HG02763 (cell line): ENCODE data around the gene ARID1A.
"Not testable (repeated sequence)": the region's sequence is repeated elsewhere in the genome, so short reads cannot be mapped to it uniquely, and the experiment has no call there.

Experiments used
- ATAC-seq: cut with Tn5 transposase; IDR thresholded peaks from one replicate; pipeline ENCODE4 v1.9.1; 2021; ENCODE audit warnings: mild to moderate bottlenecking, moderate library complexity; ENCODE audit not compliant: unreplicated experiment

Gene ARID1A

DNA sequence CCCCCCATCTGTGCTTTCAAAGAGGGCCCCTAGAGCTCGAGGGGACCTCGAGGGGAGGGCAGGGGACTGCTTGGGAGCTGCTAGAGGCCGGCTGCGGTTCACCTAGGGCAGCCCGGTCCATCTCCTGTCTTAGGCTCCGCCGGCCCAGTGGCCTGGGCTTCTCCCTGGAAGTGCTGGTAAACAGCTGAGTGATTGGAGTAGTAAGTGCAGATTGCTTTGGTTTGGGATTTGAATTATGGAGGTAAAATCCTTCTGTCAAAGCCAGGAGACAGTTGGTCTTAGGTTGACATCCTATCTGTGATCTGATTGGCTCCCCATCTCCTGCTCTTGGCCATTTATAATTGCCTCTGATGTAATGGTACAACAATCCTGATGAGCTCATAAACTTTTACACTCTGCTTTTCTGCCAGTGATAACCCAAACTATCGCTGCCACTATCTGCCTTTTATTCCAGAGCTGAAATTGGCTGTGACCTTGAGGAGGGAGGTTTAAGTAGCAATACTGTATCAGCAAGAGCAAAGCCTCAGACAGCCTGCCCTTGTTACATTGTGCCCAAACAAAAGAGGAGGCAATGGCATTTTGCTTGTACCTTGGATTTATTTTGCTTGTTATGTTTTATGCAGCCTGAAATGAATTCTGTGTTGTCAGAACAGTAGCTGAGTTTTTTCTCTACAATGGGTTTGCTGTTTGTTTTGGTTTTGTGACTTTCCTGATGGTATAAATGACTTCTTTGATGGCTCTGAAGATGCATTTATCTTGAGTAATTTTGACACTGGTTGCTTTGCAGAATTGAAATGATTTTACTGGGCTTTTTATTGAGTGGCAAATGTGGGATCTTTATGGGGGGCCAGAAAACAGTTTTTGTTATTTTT is 2.4 kb downstream of the ARID1A start:
- ATAC-seq, result no peak

DNA sequence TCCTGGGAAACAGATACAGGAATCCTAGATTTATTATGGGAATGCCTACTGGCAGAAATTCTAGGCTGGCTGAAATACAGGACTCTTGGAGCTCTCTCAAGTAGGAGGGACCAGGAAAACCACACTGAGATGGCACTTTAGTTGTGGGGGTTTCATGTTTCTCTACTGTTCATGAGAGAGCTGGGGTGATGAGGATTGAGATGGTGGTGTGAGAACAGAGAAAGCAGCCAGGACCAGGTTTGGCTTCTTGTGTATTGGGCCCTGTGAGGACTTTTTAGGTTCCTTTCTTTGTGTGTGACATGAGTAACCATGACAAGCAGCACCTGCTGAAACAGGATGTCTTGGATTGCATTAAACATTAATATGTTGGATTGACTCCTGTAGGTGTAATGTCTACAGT is 4.9 kb downstream of the ARID1A start:
- ATAC-seq, result no peak

DNA sequence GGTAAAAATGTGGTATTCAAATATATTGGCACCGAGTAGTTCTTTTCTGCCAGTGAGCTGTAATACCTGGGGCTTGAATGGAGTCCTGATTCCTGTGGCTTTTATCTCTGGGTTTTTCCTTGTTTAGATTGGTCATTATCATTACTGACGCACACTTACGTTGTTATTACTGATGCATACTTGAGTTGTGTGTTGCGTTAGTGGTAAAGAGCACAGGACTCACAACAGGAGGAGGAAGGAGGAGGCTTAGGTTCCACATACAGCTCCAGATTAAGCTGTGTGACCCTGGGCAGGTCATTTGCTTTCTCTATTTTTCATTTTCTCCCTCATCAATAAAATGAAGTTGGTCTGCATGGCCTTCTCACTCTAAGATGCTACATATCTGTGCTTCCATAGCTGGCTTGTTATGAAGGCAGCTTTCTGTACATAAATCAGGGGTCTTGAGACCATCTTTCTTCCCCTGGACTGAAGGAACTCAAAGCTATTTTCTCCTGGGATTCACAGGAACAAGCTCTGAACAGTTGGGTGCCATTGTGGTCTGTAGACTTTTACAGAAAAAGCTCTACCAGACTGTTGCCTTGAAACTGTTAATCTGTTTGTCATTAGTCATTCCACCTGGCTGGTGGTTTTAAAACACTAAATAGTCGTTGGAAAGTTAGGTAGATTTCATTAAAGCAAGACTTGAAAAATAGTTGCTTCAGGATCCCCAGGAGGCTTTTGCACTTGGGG is 5.6 kb downstream of the ARID1A start:
- ATAC-seq, result no peak

DNA sequence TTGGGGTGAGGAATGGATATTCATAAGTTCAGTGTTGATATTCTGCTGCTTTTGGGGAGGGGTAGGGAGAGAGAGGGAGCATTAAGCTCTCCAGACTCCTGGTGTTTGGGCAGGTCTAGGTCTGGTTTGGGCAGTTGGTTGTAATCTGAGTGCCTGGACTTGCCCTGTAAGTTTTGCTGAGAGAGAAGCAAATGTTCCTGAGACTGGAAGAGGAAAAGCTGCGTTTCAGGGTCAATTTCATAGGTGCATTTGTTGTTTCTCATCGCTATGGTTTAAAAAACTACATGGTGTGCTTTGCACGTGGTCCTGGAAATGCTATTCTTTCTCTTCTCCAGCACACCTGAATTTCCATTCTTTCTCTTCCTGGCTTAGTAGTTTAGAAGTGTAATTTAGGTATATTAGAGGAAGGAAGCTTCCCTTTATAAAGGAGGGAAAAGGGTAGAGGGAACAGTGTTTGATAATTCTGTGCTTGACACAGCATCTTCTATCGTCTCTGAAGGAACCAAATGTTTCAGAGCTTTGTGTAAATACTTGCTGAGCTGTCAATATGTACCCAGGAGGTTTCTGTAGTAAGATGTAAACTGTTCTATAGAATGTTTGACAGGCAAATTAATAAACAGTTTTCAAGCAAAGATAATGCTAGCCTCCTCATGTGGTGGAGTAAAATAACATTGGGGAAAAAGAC is 6.3 kb downstream of the ARID1A start:
- ATAC-seq, result no peak

DNA sequence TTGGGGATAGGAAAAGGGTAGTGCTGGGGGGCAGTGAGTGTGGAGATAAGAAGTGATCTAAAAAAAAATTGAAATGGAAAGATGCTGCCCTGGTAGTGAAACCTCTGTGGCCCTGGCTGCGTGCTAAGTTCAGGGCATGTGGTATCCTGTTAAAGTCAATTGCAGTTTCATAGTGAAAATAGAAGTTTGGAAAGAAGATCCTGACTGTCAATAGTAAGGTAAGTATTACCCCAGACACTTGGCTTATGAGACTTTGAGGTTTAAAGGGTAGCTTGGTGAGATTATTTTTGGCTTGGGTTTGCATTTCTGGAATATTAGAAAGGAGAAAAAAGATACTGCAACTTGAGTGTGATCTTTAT is 6.8 kb downstream of the ARID1A start:
- no peak for ATAC-seq

DNA sequence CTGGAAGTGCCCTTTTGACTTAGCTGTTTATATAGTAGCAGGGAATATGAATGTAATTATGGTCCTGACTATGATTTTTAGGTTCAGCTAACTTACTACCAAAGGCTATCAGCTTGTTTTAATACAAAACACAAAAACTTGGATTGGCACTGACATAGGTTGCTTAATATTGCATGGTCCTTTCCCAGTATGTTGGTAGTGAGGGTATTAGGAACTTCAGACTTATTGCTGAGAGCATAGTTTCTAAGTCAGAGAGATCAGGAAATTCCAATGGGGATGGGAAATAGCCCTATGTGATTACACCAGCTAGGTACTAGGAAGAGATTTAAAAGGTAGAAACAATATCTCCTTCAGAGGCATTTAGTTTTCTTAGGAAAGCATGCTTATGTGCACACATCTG is 7.7 kb downstream of the ARID1A start:
- ATAC-seq, result no peak

DNA sequence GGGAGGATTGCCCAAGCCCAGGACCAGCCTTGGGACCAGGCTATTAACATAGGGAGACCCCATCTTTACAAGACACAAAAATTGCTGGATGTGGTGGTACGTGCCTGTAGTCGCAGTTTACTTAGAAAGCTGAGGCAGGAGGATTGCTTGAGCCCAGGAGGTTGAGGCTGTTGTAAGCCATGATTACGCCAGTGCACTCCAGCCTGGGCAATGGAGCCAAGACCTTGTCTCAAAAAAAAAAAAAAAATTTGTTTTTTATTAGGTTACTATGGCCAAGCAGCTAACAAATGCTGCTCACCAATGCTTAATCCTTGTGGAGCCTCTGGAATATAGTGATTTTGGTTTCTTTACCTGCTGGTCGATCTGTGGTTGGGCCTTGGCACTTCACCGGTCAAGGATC is 8.8 kb downstream of the ARID1A start:
- ATAC-seq, result no peak

DNA sequence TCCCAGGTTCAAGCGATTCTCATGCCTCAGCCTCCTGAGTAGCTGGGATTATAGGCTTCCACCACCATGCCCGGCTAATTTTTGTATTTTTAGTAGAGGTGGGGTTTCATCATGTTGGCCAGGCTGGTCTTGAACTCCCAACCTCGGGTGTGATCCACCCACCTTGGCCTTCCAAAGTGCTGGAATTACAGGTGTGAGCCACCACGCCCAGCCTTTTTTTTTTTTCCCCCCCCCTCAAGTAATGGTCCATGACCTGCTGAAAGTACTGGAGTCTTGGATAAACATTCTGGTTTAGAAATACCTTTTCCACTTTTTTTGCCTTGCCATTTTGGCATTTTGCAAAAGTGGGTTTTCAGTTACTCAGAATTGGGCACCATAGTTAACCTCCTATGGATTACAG is 9.4 kb downstream of the ARID1A start:
- ATAC-seq, result not testable (repeated sequence)

DNA sequence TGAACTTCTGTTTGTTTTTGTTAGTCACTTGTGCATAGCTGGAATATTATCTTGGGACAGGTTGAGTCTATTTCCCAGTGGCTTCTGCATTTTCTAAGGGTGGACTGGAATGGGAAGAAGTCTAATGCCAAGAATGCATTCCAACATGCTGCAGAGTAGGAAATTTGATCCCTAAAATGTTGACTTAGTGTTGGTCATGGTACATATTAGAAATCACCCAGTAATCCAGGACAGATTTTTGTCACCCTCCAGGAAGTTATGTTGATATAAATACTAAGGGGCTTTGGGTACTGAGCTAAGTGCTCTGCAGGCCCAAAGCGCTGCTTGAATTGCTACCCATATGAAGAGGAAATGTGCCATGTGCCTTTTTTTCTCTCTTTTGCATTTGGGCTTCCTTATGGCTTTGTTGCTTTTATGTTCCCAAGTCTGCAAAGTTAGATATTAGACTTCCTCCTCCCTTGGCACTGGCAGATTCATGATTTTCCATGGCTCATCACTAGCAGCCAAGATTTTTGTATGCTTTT is 10.0 kb downstream of the ARID1A start:
- no peak for ATAC-seq

DNA sequence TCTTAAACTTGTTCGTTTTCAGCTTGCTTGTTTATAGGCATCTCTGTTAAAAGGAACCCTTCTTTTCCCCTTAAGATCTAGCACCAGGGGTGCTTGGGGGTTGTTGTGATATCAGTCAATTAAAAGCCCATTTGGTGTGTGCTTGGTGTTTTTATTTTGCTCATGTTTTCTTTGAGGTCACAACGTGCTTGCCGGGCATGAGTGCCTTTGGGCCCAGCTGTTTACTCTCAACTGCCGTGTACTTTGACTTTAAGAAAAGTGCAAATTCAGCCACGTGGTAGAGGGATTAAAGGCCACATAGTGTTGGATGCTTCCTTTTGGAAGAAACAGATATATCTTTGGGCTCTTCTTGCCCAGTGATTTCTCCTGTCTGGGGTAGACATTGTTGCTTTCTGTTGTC is 10.5 kb downstream of the ARID1A start:
- ATAC-seq, result no peak

DNA sequence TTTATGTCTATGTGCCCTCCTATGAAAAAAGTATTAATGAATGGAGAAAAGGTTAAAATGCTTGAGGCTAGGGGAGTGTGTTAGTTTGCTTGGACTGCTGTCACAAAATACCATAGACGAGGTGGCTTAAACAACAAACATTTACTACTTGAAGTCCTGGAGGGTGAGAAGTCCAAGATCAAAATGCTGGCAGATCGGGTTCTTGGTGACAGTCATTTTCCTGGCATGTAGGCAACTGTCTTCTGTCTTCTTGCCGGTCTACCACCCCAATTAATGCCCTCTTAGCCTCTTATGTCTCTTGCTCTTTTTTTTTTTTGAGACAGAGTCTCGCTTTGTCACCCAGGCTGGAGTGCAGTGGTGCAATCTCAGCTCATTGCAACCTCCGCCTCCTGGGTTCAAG is 15.0 kb downstream of the ARID1A start:
- ATAC-seq, result no peak

DNA sequence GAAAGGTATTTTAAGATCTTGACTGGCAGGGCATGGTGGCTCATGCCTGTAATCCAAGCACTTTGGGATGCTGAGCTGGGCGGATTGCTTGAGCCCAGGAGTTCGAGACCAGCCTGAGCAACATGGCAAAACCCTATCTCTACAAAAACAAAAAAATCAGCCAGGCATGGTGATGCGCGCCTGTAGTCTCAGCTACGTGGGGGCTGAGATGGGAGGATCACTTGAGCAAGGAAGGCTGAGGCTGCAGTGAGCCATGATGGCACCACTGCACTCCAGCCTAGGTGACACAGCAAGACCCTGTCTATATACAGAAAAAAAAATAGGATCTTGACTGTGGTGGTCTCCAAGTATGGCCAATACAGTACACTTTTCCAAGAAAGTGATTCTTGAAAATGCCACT is 16.0 kb downstream of the ARID1A start:
- ATAC-seq, result no peak

DNA sequence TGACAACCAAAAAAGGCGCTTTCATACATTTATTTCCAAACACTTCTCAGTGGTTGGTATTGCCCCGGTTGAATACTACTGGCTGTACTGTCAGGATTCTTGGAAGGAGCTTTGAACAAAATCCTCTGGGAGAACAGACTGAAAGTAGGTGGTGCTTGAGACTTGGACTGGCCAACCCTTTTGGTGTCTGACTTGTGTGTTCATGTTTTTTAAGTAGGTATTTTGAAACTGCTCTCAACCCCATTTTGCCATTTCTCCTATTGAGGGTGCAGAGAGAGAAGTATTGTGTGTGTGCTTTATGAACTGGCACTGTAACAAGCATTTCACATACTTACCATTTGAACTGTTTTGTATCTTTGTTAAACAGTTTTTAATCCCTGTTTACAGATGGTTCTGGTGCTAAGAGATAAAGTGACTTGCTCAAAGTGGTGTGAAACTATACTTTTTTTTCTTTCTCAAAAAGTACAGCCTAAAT is 21.2 kb downstream of the ARID1A start:
- no peak for ATAC-seq

DNA sequence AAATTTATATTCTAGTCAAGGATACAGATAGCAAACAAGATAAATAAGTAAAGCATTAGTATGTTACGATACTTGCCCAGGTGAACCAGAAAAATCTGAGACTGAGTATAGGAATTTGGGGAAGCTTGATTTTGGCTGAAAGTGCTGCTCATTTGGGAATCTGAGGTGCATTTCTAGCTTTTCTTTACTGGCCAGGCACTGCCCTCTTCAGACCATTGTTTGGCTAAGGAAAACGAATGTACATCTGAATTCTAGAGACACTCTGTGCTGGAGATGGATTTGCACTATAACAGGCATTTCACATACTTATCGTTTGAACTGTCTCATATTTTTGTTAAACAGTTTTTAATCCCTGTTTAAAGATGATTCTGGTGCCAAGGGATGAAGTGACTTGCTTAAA is 23.4 kb downstream of the ARID1A start:
- ATAC-seq, result no peak

DNA sequence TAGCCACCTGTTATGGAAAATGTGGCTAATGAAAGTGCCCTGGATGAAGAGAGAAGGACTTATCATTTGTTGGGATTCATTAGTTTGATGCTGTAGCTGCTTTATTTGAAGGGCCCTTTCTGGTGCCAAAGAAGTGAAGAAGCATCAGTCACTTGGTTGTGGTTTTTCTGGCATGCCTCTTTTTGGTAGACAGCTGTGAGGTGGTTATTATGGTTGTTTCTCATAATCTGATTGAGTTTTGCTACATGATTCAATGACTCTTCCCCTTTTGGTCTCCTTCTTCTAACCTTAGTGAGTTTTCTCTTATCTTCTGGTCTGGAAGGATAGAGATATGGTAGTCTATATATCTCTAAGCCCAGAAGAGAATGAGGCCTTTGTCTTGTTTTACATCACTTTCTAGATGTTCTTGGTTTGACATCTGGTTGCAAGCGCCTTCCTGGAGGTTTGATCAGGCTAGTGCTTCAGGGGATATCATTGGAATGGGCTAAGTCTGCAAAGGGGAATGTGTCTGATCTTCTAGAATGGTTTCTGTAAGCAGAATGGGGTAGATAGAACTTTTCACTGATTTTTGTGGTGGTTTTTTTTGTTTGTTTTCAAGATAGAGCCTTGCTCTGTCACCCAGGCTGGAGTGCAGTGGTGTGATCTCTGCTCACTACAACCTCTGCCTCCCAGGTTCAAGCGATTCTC is 26.0 kb downstream of the ARID1A start:
- no peak for ATAC-seq

DNA sequence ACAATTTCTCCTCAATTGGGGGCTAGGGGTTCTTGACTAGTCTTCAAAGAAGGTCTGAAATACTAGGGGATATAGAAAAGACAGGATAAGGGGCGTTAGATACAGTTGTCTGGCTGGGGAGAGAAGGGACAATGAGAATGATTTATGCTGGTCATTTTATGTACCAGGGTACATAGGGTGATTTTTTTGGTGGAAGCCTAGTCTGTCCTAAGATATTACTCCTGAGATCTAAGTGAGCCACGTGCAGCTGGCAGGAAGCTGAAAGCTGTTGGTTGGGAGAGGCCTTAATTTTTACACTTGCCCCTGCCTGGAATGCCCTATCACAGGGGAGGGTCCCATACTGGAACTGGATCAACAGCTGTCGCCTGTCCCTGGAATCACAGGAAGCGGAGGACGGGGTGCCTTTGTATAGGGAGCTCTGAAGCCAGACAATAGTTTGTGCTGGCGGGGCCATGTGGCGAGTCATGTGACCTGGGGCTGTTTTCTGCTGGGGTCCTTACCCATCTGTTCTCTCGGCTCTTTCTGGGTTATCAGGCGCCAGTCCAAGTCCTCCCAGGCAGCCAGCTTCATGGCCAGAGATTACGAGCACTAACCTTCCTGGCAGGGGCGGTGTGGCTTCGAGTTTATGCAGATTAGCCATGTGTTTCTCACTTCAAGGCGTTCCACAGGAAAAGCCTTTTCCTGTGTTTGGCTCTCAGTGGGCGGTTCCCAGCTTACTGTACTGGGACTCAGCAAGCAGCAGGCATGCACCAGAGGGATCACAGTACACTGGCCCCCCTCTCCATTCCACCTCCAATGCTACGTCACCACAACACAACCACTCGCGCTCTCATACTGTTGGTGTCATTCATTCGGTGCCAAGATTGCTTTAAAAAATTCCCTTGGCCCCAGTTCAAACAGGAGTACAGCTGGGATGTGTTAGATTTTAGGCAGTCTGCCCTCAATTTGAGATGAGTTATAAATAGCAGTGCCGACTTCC is 27.5 kb downstream of the ARID1A start:
- no peak for ATAC-seq

DNA sequence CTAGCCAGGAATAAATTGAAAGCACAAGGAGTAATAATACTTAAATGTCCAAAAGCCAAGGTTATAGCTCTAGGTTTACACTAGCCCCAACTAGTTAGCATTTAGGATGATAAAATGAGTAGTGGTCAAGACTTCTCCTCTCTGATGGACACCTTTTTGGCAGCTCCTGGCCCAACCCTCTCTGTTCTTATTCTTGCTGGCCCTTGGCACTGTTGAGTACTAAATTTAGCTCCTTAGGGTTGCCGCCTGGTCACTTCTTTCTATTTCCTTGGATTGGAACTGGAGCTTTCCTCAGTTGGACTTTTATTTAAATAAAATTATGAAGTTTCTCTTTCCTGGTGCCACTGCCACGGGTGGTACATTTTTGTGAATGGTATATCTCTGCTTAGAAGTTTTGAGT is 28.3 kb downstream of the ARID1A start:
- ATAC-seq, result no peak

DNA sequence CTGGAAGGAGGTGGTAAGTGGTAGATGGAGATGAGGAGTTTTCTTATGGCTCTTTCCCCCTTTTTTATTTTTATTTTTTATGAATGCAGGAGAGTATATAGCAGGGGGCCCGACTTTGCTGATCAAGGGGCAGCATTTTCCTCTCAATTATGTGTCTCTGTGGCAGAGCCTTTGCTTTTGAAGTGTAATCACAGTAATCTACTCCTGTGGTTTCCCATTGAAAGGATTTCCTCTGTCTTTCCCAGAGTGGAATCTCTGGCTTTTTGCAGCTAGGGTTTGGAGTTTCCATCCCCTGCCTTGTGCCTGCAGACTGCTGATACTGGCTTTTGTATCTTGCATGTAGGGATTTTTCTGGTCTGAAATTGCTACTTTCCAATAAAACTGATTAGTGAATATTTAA is 29.1 kb downstream of the ARID1A start:
- ATAC-seq, result no peak

DNA sequence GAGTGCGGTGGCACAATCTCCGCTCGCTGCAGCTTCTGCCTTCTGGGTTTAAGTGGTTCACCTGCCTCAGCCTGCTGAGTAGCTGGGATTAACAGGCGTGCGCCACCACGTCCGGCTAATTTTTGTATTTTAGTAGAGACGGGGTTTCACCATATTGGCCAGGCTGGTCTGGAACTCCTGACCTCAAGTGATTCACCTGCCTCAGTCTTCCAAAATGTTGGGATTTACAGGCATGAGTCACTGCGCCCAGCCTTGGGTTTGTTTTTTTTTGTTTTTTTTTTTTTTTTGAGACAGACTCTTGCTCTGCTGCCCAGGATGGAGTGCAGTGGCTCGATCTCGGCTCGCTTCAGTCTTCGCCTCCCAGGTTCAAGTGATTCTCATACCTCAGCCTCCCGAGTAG is 30.1 kb downstream of the ARID1A start:
- not testable (repeated sequence) for ATAC-seq

DNA sequence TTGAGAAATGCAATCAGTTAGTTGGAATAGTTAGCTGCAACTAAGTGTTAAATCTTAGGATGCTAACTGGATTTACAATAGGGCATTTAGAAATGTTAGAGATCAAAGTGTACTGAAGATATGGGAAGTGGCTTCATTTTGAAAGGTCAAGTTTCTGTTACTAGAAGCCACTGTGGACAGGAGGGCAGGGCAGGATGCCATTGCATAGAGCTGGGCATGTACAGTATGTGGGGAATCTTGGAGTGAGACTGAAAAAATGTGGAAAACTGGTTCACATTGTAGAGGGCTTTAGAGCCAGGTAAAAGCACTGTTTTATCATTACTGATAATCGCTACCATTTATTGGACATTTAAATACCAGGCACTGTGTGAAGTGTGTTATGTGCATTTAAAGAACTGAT is 31.0 kb downstream of the ARID1A start:
- ATAC-seq, result no peak
